Calu3 (cell line): Measurements from ENCODE around the gene MACROD2. TPM values are rescaled to one million over a fixed set of nuclear protein-coding genes. Genes with fewer than 3 reads are reported as not detected.

ENCODE experiments used
- BruUV-seq: library from RNA; stranded (reverse); fragments of 400-500 nt; replicated peaks from 2 replicates; lab custom pipeline; 2021; lab: Mats Ljungman, UMichigan
- CTCF ChIA-PET: fragments of 300-600 bp; sonication (Branson Sonifier 250); formaldehyde crosslinking; loops from one replicate; lab custom pipeline; 2022; ENCODE audit warnings: antibody characterized with exemption; lab: Charles Lee
- DNase-seq: peaks from one replicate; pipeline ENCODE4 v3.0.0; 2022
- H3K27ac Mint-ChIP-seq: one replicate; pipeline ENCODE4 v1.8.0; 2022; ENCODE audit warnings: mixed read lengths; ENCODE audit not compliant: unreplicated experiment
- H3K27me3 Mint-ChIP-seq: one replicate; pipeline ENCODE4 v1.8.0; 2022; ENCODE audit warnings: mixed read lengths; ENCODE audit not compliant: unreplicated experiment
- H3K36me3 Mint-ChIP-seq: one replicate; pipeline ENCODE4 v1.8.0; 2022; ENCODE audit warnings: mild to moderate bottlenecking, moderate library complexity, mixed read lengths; ENCODE audit not compliant: insufficient read depth, unreplicated experiment
- H3K4me1 Mint-ChIP-seq: one replicate; pipeline ENCODE4 v1.8.0; 2022; ENCODE audit warnings: mild to moderate bottlenecking, low read depth, mixed read lengths; ENCODE audit not compliant: unreplicated experiment
- H3K4me3 Mint-ChIP-seq: one replicate; pipeline ENCODE4 v1.8.0; 2022; ENCODE audit warnings: mild to moderate bottlenecking, low read depth, moderate library complexity, mixed read lengths; ENCODE audit not compliant: unreplicated experiment
- H3K9me3 Mint-ChIP-seq: one replicate; pipeline ENCODE4 v1.8.0; 2022; ENCODE audit warnings: low read depth, mixed read lengths; ENCODE audit not compliant: unreplicated experiment
- CTCF ChIP-seq: fragments of 200-600 bp; IDR thresholded peaks from one replicate; pipeline ENCODE4 v1.8.0; 2022; ENCODE audit warnings: antibody characterized with exemption; ENCODE audit not compliant: unreplicated experiment
- intact Hi-C: fragments of 100-400 bp; cut with micrococcal nuclease; formaldehyde crosslinking; loops from one replicate; pipeline ENCODE4 v1.10.0; 2022; ENCODE audit not compliant: unreplicated experiment
- total RNA-seq: library from RNA; stranded (reverse); gene quantifications from 2 replicates; pipeline ENCODE4 v1.2.3, GENCODE V29; 2022

Gene MACROD2
- total RNA-seq, 1 experiment from 2014 or later, result 29.4 TPM

GRCh38 chr20:15930311-15931305, 1935.3 kb downstream of the MACROD2 start:
- DNase-seq, result no peak
- no peak overlapping the region for H3K27ac Mint-ChIP-seq
- H3K4me3 Mint-ChIP-seq, result no peak overlapping the region
- no peaks in the 10 kb centered on the region for H3K36me3 Mint-ChIP-seq
- BruUV-seq, result no TSS peak
- no peaks in the 10 kb centered on the region for H3K9me3 Mint-ChIP-seq
- H3K27me3 Mint-ChIP-seq, result no peaks in the 10 kb centered on the region
- CTCF ChIA-PET, result no interaction called here
- no peaks in the 10 kb centered on the region for H3K4me1 Mint-ChIP-seq
- intact Hi-C loops, result loop anchor here (5.0 kb wide), 1 partner anchor 438 kb away; no protein-coding TSS in a partner anchor
- no peak for TF ChIP-seq CTCF

GRCh38 chr20:15931897-15932296, 1936.6 kb downstream of the MACROD2 start:
- no peak for DNase-seq
- no peaks in the 10 kb centered on the region for H3K9me3 Mint-ChIP-seq
- H3K36me3 Mint-ChIP-seq, result no peaks in the 10 kb centered on the region
- H3K27ac Mint-ChIP-seq, result no peak overlapping the region
- no peak for TF ChIP-seq CTCF
- H3K4me3 Mint-ChIP-seq, result no peak overlapping the region
- H3K4me1 Mint-ChIP-seq, result no peaks in the 10 kb centered on the region
- intact Hi-C loops, result loop anchor here (5.0 kb wide), 1 partner anchor 440 kb away; no protein-coding TSS in a partner anchor
- CTCF ChIA-PET, result no interaction called here
- no TSS peak for BruUV-seq
- H3K27me3 Mint-ChIP-seq, result no peaks in the 10 kb centered on the region

- BruUV-seq, result no TSS peak
- intact Hi-C loops, result no loop called here
- no peak for DNase-seq
- Mint-ChIP-seq H3K27me3 (no peaks in the 10 kb centered on the region), H3K36me3 (no peaks in the 10 kb centered on the region), H3K9me3 (no peaks in the 10 kb centered on the region), H3K4me3 (no peak overlapping the region), H3K27ac (no peak overlapping the region), H3K4me1 (no peaks in the 10 kb centered on the region)
- CTCF ChIA-PET, result no interaction called here
- no peak for TF ChIP-seq CTCF
Measured at GRCh38 chr20:15937179-15937578, 1941.9 kb downstream of the MACROD2 start.

GRCh38 chr20:15938847-15939246, 1943.5 kb downstream of the MACROD2 start:
- DNase-seq, result no peak
- Mint-ChIP-seq H3K4me1 (no peaks in the 10 kb centered on the region), H3K4me3 (no peak overlapping the region), H3K9me3 (no peaks in the 10 kb centered on the region), H3K36me3 (no peaks in the 10 kb centered on the region), H3K27me3 (no peaks in the 10 kb centered on the region), H3K27ac (no peak overlapping the region)
- BruUV-seq, result no TSS peak
- no peak for TF ChIP-seq CTCF
- CTCF ChIA-PET, result no interaction called here
- intact Hi-C loops, result no loop called here
